Brain microvascular endothelial cell (primary cell): ENCODE results near the gene COA3.

Source experiments
- DNase-seq: peaks from one replicate; pipeline ENCODE4 v3.0.0-alpha.2; 2020
- H3K27ac ChIP-seq: fragments of 250-450 bp; sonication (Bioruptor Pico); 2 replicates; pipeline ENCODE4 v1.5.1; 2020; ENCODE audit warnings: mild to moderate bottlenecking, moderate library complexity
- H3K27me3 ChIP-seq: fragments of 250-450 bp; sonication (Bioruptor Pico); replicated peaks from 2 replicates; pipeline ENCODE4 v1.5.1; 2020; ENCODE audit warnings: mild to moderate bottlenecking
- H3K36me3 ChIP-seq: fragments of 250-450 bp; sonication (Bioruptor Pico); replicated peaks from 2 replicates; pipeline ENCODE4 v1.5.1; 2020; ENCODE audit warnings: mild to moderate bottlenecking
- H3K4me3 ChIP-seq: 2 replicates; pipeline ENCODE4 v1.5.1; 2011; ENCODE audit warnings: low read depth, mild to moderate bottlenecking, control low read depth, low read length, moderate library complexity
- in situ Hi-C: cut with HindIII; loops from 2 replicates; pipeline ENCODE4 v1.10.0; 2017; ENCODE audit warnings: low sequenced_read_pairs, low pct_ligation_motif_present
- TF ChIP-seq, protein P1 (sequence below): IDR thresholded peaks from 2 replicates; pipeline ENCODE4 v1.5.1; 2011; ENCODE audit warnings: low read depth, mild to moderate bottlenecking, moderate library complexity, low read length, control low read depth, inconsistent platforms; ENCODE audit errors: missing control alignments

COA3 gene

DNA sequence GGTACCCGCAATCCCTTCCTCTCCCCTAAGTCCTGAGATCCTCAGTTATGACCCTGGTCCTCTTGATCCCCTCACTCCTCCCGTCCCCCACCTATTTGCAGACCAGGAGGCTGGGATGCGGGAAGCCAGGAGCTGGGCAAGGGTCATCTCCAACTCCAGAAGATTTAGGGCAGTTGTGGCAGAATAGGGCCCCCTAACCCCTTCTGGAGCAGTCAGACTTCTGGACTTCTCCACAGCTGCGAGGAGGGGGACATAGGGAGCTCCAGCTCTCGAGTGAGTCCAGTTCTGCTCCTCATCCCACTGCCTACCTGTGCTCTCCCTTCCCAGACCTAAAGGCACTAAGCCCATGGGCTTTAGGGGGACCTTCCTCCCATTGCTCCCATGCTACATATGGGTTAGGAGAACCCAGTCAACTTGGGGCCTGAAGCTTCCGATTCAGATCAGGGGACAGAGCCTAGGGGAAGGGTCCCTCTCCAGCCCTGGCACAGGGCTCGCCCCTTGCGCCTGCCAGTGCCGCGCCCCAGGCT, 16.8 kb downstream of the COA3 start:
- Histone ChIP-seq H3K4me3 (peak overlapping the region; percentile 60), H3K36me3 (peaks cover 5% of the 10 kb centered on the region), H3K27me3 (no peaks in the 10 kb centered on the region), H3K27ac (no peak overlapping the region)
- TF ChIP-seq, protein P1, sequence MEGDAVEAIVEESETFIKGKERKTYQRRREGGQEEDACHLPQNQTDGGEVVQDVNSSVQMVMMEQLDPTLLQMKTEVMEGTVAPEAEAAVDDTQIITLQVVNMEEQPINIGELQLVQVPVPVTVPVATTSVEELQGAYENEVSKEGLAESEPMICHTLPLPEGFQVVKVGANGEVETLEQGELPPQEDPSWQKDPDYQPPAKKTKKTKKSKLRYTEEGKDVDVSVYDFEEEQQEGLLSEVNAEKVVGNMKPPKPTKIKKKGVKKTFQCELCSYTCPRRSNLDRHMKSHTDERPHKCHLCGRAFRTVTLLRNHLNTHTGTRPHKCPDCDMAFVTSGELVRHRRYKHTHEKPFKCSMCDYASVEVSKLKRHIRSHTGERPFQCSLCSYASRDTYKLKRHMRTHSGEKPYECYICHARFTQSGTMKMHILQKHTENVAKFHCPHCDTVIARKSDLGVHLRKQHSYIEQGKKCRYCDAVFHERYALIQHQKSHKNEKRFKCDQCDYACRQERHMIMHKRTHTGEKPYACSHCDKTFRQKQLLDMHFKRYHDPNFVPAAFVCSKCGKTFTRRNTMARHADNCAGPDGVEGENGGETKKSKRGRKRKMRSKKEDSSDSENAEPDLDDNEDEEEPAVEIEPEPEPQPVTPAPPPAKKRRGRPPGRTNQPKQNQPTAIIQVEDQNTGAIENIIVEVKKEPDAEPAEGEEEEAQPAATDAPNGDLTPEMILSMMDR: no peak
- DNase-seq: no peak
- in situ Hi-C loops: no loop called here

DNA sequence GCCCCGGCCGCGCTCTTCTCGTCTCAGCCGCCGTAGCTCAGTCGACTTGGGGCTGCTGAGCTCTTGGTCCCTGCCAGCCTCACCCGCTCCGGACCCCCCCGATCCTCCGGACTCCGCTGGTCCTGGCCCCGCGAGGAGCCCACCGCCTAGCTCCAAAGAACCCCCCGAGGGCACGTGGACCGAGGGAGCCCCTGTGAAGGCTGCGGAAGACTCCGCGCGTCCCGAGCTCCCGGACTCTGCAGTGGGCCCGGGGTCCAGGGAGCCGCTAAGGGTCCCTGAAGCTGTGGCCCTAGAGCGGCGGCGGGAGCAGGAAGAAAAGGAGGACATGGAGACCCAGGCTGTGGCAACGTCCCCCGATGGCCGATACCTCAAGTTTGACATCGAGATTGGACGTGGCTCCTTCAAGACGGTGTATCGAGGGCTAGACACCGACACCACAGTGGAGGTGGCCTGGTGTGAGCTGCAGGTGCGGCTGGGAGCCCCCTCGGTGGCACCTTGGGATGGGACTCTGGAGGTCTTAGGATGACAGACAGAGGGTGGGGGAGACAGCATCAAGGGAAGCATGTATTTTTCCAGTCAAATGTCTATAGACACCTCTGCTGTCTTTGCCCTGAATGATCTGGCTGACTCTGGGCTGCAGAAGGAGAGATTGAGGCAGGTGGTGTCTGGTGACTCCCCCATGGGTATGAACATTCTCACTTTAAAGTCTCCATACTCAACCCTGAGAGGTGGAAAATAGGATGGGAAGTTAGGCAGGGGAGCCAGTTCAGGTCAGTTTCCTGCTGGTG, 17.5 kb downstream of the COA3 start:
- no peaks in the 10 kb centered on the region for H3K27me3 ChIP-seq

GRCh38 chr17:42779936-42780850, 18.3 kb downstream of the COA3 start, which contains the start of gene WNK4:
Gene WNK4 (plus strand): TSS chr17:42780610. CDS start chr17:42780699, 89 bp downstream.
- TF ChIP-seq, protein P1: no peak
- in situ Hi-C loops: no loop called here
- no peak within 1 kb of the TSS for H3K27ac ChIP-seq

More for the DNA sequence above, 17.5 kb downstream of the COA3 start:
- in situ Hi-C loops: no loop called here
- no peak for DNase-seq
- Histone ChIP-seq H3K4me3 (peak overlapping the region; percentile 60), H3K27ac (no peak overlapping the region), H3K36me3 (peaks cover 5% of the 10 kb centered on the region)
- TF ChIP-seq, protein P1: no peak

DNA sequence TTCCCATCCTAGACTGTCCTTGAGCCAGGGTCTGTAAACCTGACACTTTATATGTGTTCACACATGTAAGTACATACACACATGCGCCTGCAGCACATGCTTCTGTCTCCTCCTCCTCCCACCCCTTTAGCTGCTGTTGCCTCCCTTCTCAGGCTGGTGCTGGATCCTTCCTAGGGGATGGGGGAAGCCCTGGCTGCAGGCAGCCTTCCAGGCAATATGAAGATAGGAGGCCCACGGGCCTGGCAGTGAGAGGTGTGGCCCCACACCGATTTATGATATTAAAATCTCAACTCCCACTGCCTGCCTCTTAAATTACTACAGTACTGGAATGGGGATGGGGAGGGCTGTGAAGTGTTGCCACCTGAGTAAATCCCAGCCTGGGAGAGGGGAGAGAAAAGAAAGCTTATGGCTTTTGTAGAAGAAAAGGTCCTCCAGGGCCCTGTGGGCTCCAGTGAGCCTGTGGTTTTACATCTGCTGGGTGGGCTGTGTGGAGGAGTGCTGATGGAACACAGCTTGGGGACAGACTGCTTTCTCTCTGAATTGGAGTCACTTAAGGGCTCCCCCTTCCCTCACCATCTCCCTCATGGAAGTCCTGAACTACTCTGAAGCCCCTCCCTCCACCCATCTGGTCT, 19.1 kb downstream of the COA3 start:
- Histone ChIP-seq H3K27me3 (no peaks in the 10 kb centered on the region), H3K27ac (no peak overlapping the region), H3K4me3 (no peak overlapping the region), H3K36me3 (peaks cover 5% of the 10 kb centered on the region)
- in situ Hi-C loops: no loop called here
- TF ChIP-seq, protein P1: no peak
- no peak for DNase-seq

More at GRCh38 chr17:42779936-42780850, 18.3 kb downstream of the COA3 start, which contains the start of gene WNK4:
- Histone ChIP-seq H3K27me3 (no peaks in the 10 kb centered on the region), H3K36me3 (peaks cover 5% of the 10 kb centered on the region), H3K4me3 (peak within 1 kb of the TSS; percentile 60)
- DNase-seq: no peak

- H3K36me3 ChIP-seq: peaks cover 5% of the 10 kb centered on the region
- H3K27me3 ChIP-seq: no peaks in the 10 kb centered on the region
- DNase-seq: no peak
- in situ Hi-C loops: no loop called here
- TF ChIP-seq, protein P1: no peak
- no peak overlapping the region for H3K27ac ChIP-seq
- H3K4me3 ChIP-seq: no peak overlapping the region
Measured at GRCh38 chr17:42778570-42778969, 19.9 kb downstream of the COA3 start.
